Cardiac fibroblast (primary cell): ENCODE results near the gene MT1G.
"Not testable (repeated sequence)": the region's sequence is repeated elsewhere in the genome, so short reads cannot be mapped to it uniquely, and the experiment has no call there.

Experiments
- DNase-seq, 2 donors: peaks; one replicate each; pipeline versions ENCODE4 v3.0.0 to v3.0.0-alpha.2; 2010; ENCODE audit warnings: low read depth in 2 of 2
- H3K4me3 ChIP-seq, 2 donors: replicated peaks in 1 of 2; 1 replicate in 1 of 2; 2 replicates in 1 of 2; pipeline ENCODE4 v1.5.1; 2011; ENCODE audit warnings: low read depth in 2 of 2, low read length in 2 of 2, mild to moderate bottlenecking in 2 of 2, moderate library complexity in 1 of 2
- TF ChIP-seq, protein P1 (sequence below): IDR thresholded peaks from one replicate; pipeline ENCODE4 v1.5.1; 2011; ENCODE audit warnings: low read depth, mild to moderate bottlenecking, low read length, inconsistent platforms

MT1G gene

DNA sequence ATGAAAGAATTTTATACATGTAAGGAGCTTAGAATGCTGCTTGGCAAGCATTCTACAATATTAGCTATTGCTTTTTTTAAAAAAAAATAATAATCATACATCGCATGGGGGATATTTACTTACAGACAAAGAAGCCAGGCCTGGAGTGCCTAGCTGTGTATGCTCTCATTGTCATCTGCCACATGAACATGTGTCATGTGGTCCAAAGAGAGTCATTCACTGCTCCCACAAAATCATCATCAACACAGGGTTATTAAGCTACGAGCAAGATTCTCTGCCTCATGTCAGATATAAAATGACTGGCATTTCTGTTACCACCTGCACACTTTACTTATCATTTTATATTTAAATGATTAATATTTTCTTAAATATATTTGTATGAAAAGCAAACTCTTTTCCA is 44.2 kb downstream of the MT1G start:
- H3K4me3 ChIP-seq, result no peak overlapping the region
- TF ChIP-seq, protein P1, sequence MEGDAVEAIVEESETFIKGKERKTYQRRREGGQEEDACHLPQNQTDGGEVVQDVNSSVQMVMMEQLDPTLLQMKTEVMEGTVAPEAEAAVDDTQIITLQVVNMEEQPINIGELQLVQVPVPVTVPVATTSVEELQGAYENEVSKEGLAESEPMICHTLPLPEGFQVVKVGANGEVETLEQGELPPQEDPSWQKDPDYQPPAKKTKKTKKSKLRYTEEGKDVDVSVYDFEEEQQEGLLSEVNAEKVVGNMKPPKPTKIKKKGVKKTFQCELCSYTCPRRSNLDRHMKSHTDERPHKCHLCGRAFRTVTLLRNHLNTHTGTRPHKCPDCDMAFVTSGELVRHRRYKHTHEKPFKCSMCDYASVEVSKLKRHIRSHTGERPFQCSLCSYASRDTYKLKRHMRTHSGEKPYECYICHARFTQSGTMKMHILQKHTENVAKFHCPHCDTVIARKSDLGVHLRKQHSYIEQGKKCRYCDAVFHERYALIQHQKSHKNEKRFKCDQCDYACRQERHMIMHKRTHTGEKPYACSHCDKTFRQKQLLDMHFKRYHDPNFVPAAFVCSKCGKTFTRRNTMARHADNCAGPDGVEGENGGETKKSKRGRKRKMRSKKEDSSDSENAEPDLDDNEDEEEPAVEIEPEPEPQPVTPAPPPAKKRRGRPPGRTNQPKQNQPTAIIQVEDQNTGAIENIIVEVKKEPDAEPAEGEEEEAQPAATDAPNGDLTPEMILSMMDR, result no peak
- no peak for DNase-seq

DNA sequence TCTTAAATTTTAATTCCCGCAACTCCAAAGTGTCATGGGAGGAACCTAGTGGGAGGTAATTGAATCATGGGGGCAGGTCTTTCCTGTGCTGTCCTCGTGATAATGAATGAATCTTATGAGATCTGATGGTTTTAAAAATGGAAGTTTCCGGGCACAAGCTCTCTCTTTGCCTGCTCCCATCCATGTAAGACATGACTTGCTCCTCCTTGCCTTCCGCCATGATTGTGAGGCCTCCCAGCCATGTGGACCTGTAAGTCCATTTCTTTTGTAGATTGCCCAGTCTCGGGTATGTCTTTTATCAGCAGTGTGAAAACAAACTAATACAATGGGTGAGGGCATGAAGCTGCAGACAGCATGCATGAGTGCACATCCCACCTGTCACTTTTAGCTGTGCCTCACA is 44.7 kb downstream of the MT1G start:
- not testable (repeated sequence) for H3K4me3 ChIP-seq, DNase-seq

GRCh38 chr16:56621665-56622445 is 46.0 kb downstream of the MT1G start:
- not testable (repeated sequence) for DNase-seq, H3K4me3 ChIP-seq

DNA sequence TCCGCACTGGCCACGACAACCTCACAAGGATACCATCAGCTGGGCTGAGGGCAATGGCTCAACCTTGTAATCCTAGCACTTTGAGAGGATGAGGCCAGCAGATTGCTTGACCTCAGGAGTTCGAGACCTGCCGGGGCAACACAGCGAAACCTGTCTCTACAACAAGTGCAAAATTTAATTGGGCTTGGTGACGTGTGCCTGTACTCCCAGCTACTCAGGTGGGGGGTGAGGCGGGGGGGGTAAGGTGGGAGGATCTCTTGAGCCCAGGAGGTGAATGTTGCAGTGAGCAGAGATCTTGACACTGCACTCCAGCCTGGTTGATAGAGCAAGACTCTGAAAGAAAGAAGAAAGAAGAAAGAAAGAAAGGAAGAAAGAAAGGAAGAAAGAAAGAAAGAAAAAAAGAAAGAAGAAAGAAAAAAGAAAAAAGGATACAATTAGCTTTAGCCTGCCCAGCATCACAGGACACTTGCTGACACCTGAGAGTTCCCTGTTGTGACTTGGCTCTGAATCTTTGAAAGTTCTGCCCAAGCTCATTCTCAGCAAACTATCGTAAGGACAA is 47.4 kb downstream of the MT1G start:
- TF ChIP-seq, protein P1, result no peak
- no peak overlapping the region for H3K4me3 ChIP-seq
- no peak for DNase-seq

- TF ChIP-seq, protein P1, result no peak
- no peak for DNase-seq
- peak overlapping the region in 1 of 2 donors; percentile 60 for H3K4me3 ChIP-seq
Measured at GRCh38 chr16:56618138-56618537, 49.7 kb downstream of the MT1G start.

GRCh38 chr16:56617212-56618085 is 50.4 kb downstream of the MT1G start:
- TF ChIP-seq, protein P1, result no peak
- H3K4me3 ChIP-seq, result peak overlapping the region; percentile 25 to 60
- peak; percentile 78 for DNase-seq
